NCI-H526 (cell line): ENCODE measurements around the gene STPG3.

ENCODE experiments used
- DNase-seq, 2 experiments: peaks; one replicate each; lab custom pipeline; 2025; lab: John Stamatoyannopoulos, UW

STPG3 gene

DNA sequence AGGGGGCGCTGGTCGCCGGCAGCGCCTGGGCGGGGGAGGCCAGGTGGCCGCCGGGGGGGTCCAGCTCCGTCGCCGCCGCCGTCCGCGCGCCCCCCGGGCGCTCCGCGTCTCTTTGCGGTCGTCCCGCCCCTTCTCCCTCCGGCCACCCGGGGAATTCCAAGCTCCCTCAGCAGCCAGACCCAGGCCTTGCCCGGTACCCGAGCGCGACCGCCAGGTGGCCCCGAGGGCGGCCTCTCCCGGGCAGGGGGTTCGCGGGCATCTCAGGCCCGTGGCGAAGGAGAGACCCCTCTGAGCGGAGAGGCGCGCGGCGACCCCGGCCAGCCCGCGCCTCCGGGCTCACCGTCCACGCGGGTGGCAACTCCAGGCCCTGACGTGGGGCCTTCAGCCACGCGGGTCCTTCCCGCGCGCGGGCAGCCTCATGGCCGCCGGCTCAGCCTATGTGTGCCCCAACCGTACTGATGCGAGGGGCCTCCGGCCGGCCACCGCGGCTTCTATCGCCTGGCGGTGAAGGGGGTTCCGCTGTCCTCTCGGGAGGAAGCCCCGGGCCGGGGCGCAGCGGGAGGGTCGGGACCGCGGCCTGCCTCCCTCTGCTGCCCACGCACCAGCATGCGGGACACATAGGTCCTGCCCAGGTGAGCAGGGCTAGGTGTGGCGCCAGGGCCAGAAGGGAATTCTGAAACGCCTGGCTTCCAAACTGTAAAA lies 51.5 kb downstream of the STPG3 start:
- DNase-seq: peak in 1 of 2 experiments; percentile 74
